Left lobe of liver (tissue), 2 donors: Measurements from ENCODE around the gene ACTL9. TPM values are rescaled to one million over a fixed set of nuclear protein-coding genes. Genes with fewer than 3 reads are reported as not detected.

Experiments used
- ATAC-seq: fragments of 200-7000 bp; cut with Tn5 transposase; one replicate; pipeline ENCODE4 v1.9.1; 2020; ENCODE audit warnings: mild to moderate bottlenecking, moderate library complexity
- DNase-seq: peaks from one replicate; pipeline ENCODE4 v3.0.0-alpha.2; 2020; ENCODE audit warnings: low spot score
- total RNA-seq: library from RNA; stranded (reverse); gene quantifications from one replicate; pipeline ENCODE4 v1.2.1, GENCODE V29; 2021
- donor health status: DM: no; HTN: no; CAD: no; lungs with moderate emphysema.
- donor health status: DM: no; HTN: yes; CAD: no.

The ACTL9 gene
- total RNA-seq, 1 donor from 2014 or later, result not detected

DNA sequence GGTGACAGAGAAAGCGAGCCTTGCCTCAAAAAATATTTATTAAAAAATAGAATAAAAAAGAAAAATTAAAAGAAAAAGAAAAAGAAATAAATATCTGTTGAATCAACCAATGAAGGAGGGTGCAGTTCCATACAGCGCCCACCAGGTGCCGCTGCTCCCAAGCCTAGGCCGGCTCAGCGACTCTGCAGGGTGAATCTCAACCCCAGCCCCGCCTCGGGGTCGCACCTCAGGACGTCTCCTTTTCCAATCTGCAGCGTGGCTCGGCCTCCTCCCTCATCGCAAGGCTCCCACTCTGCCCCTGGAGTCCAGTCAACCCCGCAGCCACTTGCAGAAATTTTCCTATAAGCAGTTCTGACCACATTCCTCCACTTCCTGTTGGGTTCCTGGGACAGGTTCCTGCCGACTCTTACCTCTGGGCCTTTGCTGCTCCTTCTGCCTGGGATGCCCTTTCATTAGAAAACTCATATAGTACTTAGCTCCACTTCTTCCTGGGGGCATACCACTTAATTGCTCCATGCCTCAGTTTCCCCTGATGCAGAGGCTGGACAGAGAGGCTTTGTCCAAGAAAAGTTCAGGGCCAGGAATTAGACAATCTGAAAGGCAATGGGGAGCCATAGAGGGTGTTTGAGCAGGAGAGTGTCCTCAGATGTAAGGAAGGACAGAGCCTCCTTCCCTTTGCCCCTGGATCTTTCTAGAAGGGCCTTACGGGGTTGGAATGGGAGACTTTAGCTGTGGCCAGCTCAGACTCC, 43.8 kb downstream of the ACTL9 start:
- ATAC-seq (peak; percentile 95), DNase-seq (no peak)

DNA sequence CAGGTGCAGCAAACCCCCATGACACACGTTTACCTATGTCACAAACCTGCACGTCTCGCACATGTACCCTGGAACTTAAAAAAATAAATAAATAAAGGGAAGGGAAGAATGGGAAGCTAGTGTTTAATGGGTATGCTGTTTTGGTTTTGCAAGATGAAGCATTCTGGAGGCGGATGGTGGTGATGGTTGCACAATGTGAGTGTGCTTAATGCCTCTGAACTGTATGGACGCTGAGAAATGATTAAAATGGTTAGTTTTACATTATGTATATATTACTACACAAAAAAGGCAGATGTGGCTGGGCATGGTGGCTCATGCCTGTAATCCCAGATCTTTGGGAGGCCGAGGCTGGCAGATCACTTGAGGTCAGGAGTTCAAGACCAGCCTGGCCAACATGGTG, 50.4 kb downstream of the ACTL9 start:
- DNase-seq, result no peak
- ATAC-seq, result no peak

Other genes starting within 250 kb of the ACTL9 start
- 1.7 TPM for gene PRAM1, start 196.2 kb downstream of the ACTL9 start, total RNA-seq
- 12.0 TPM for gene ZNF414, start 184.6 kb downstream of the ACTL9 start, total RNA-seq
- gene MYO1F, start 121.4 kb downstream of the ACTL9 start, total RNA-seq, result 9.5 TPM
- gene ADAMTS10, start 88.1 kb downstream of the ACTL9 start, total RNA-seq, result 12.0 TPM
- gene NFILZ, start 68.2 kb downstream of the ACTL9 start, total RNA-seq, result not detected
- gene OR2Z1, start 22.8 kb upstream of the ACTL9 start, total RNA-seq, result not detected
- gene ZNF558, start 133.5 kb upstream of the ACTL9 start, total RNA-seq, result 10.4 TPM
- not detected for gene MBD3L1, start 133.6 kb upstream of the ACTL9 start, total RNA-seq